GM12873 (cell line): Measurements from ENCODE around the gene MAP1LC3B2.

Experiments
- TF ChIP-seq, protein P1 (sequence below): IDR thresholded peaks from 2 replicates; pipeline ENCODE4 v1.5.1; 2012; ENCODE audit warnings: low read depth, mild to moderate bottlenecking, moderate library complexity, low read length, control low read depth; ENCODE audit not compliant: insufficient read depth; ENCODE audit errors: missing control alignments

Gene MAP1LC3B2

DNA sequence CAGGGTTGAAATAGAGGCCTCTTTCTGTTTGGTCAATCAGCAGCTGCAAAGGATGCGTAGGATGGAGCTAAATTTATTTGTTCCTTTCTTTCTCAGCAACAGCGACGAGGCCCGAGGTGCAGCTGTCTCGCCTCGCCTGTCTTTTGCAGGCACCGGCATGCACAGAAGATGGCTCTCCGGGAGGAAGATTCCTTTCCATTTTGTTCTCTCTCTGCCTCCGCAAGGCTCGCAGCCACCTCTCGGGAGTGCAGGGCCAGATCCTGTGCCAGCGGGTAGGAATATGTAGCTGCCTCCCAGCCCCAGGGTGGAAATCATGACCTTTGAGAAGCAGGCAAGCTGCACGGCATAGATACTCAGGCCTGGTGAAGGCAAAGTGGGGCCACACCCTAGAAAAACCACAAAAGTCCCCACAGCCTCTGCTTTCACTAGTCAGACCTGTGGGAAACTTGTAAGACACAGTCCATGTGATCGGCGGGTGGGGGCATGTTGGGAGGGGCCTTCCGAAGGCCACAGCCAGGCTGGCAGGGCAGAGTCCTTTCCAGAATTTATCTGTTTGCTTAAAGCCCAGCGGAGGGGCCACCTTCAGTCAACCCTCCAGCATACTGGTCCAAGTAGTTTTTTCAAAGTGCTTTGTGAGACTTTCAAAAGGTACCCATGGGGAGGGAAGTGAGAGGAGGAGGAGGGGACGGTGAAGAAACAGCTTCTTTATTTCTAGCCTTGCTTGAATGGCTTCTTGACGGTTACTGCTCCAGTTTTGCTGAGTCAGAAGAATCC, at the start of gene MAP1LC3B2:
MAP1LC3B2 (plus strand) TSS at position 220 of the 774 bp plus-strand sequence. CDS start 16,562 bp downstream, outside the sequence.
- TF ChIP-seq, protein P1, sequence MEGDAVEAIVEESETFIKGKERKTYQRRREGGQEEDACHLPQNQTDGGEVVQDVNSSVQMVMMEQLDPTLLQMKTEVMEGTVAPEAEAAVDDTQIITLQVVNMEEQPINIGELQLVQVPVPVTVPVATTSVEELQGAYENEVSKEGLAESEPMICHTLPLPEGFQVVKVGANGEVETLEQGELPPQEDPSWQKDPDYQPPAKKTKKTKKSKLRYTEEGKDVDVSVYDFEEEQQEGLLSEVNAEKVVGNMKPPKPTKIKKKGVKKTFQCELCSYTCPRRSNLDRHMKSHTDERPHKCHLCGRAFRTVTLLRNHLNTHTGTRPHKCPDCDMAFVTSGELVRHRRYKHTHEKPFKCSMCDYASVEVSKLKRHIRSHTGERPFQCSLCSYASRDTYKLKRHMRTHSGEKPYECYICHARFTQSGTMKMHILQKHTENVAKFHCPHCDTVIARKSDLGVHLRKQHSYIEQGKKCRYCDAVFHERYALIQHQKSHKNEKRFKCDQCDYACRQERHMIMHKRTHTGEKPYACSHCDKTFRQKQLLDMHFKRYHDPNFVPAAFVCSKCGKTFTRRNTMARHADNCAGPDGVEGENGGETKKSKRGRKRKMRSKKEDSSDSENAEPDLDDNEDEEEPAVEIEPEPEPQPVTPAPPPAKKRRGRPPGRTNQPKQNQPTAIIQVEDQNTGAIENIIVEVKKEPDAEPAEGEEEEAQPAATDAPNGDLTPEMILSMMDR: no peak

DNA sequence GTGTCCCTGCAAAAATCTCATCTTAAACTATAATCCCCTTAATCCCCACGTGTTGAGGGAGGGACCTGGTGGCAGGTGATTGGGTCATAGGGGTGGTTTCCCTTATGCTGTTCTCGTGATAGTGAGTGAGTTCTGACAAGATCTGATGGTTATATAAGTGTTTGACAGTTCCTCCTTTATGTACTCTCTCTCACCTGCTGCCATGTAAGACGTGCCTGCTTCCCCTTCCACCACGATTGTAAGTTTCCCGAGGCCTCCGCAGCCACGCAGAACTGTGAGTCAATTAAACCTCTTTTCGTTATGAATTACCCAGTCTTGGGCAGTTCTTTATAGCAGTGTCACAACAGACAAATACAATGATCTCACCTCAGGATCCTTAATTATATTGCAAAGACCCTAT, 45.2 kb upstream of the MAP1LC3B2 start:
- TF ChIP-seq, protein P1: no peak

DNA sequence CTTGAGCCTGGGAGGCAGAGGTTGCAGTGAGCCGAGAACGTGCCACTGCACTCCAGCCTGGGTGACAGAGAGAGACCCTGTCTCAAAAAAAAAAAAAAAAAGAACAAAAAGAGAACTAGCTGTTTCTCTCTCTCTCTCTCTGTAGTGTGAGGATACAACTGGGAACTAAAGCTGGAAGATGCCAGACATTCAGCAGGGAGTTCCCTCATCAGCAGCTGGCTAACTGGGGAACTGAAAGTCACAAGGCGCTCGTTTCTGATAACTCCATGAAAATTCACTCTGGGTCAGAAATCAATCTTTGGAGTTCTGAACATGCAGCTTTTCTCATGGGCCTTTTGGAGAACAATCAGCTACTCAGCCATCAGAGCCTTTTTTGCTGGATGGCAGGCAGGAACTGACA, 43.5 kb upstream of the MAP1LC3B2 start:
- TF ChIP-seq, protein P1: no peak

DNA sequence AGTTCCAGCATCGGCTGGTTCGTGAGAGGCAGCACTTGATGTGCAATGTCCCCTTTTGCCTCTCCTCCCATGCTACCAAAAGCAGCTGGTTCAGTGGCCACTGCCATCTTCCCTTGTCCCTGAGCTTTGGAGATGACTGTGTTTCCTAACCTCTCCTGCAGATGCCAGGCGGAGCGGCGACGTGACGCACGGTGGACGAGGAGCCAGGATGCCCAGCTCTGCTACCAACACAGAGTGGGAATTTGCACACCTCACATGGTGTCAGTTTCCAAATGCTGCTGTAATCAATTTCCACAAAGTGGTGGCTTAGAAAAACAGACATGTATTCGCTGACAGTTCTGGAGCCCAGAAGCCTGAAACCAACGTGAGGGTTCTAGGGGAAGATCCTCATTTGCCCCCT, 42.5 kb upstream of the MAP1LC3B2 start:
- TF ChIP-seq, protein P1: no peak

DNA sequence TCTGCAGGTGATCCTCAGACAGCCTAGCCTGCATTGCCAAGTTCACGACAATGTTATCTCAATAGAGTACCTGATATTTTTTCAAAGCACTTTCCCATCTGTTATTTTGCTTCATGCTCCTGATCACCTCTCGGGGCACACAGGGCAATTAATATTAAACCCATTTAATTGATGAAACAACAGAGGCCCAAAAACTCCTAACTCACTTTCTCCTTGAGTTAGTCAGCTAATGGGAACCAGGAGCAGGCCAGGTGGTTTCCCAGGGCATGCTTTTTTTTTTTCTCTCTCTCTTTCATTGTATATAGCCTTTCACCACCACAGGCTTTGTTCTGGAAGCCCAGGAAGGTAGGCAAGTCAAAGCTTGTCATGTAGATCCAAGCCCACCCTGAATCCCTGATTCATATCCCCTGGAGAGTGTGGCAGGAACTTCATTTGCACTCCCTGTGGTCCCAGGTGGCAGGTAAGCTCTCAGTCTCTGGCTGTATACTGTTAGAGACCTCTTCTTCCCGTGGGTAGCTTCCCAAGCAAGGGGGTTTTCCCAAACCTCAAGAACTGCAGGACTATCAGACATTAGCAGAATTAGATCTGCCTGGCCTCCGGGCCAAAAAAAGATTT, 41.6 kb upstream of the MAP1LC3B2 start:
- TF ChIP-seq, protein P1: no peak

DNA sequence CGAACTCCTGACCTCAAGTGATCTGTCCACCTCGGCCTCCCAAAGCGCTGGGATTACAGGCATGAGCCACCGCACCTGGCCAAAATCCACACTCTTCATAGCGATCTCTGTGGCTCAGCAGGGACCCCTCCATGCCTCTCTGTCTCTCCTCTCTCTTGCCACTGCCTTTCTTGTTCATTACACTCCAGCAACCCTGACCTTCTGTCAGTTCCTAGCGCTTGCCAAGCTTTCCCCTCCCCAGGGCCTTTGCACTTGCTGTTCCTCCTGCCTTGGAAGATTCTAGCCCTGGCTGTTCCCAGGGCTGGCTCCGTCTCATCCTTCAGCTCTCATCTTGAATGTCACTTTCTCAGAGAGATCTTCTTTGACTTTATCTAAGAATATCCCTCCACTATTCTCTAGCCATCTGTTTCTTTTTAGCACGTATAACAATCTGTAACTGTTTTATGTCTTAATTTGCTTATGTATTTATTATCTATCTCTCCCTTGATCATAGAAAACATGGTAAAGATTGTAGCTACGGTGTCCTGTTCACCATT, 38.9 kb upstream of the MAP1LC3B2 start:
- TF ChIP-seq, protein P1: no peak

DNA sequence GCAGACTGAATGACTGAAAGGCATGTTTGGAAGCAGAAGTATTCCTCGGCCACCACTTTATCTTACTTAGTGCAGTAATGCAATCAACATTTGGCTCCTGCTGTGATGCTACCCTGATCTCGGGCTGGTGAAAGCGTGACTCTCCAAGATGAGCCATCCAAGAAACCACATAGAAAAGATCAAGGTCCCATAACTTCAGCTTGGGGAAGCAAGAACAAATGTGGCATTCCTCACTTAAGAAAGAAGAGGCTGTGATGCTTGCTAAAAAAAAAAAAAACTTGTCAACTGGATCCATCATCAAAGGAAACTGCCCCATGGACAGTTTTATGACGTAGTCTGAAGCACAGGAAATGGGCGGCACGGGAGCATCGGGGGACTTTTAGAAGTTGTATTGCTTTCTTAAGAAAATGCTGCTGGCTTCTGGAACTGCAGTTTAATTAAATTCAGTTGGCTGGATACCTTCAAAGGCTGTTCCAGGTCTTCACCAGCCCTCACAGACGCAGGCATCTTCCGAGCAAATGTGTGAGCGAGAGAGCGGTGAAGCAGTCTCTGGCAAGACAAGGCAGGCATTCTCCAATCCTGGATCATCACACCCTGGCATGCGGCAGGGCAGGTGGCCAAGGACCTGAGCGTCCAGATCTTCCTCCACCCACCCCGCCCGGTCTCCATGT, 38.2 kb upstream of the MAP1LC3B2 start:
- TF ChIP-seq, protein P1: no peak
